SK-N-SH treated with all-trans-retinoic acid at 6 μM for 48 hours (cell line): ENCODE data around the gene SCFD2.

Source experiments
- ATAC-seq: fragments of 200-7000 bp; cut with Tn5 transposase; 3 replicates; pipeline ENCODE4 v1.9.1; 2020; ENCODE audit warnings: mild to moderate bottlenecking, moderate library complexity
- ARNTL ChIP-seq: fragments of 450-650 bp; formaldehyde crosslinking; IDR thresholded peaks from 2 replicates; pipeline ENCODE4 v1.5.0; 2020; ENCODE audit warnings: low read depth, mild to moderate bottlenecking, moderate library complexity, borderline replicate concordance
- CREB5 ChIP-seq: fragments of 250-450 bp; sonication (Bioruptor Pico); IDR thresholded peaks from 2 replicates; pipeline ENCODE4 v1.5.1; 2020; ENCODE audit warnings: low read depth, mild to moderate bottlenecking, moderate library complexity
- CSRNP3 ChIP-seq: fragments of 250-450 bp; sonication (Bioruptor Pico); IDR thresholded peaks from 2 replicates; pipeline ENCODE4 v1.5.1; 2021; ENCODE audit warnings: mild to moderate bottlenecking, moderate library complexity
- ESRRG ChIP-seq: fragments of 250-450 bp; sonication (Bioruptor Pico); IDR thresholded peaks from 2 replicates; pipeline ENCODE4 v1.6.1; 2021; ENCODE audit warnings: mild to moderate bottlenecking
- GLIS3 ChIP-seq: fragments of 250-450 bp; sonication (Bioruptor Pico); IDR thresholded peaks from 2 replicates; pipeline ENCODE4 v1.5.0; 2020; ENCODE audit warnings: mild to moderate bottlenecking, moderate library complexity
- OSR1 ChIP-seq: fragments of 250-450 bp; sonication (Bioruptor Pico); IDR thresholded peaks from 2 replicates; pipeline ENCODE4 v1.8.0; 2022; ENCODE audit warnings: moderate library complexity, mild to moderate bottlenecking, inconsistent platforms
- PATZ1 ChIP-seq: fragments of 250-450 bp; sonication (Bioruptor Pico); IDR thresholded peaks from 2 replicates; pipeline ENCODE4 v1.8.0; 2020; ENCODE audit warnings: mild to moderate bottlenecking, moderate library complexity, borderline replicate concordance
- POU6F1 ChIP-seq: fragments of 250-450 bp; sonication (Bioruptor Pico); IDR thresholded peaks from 2 replicates; pipeline ENCODE4 v1.8.0; 2021; ENCODE audit warnings: low read depth, mild to moderate bottlenecking, moderate library complexity, borderline replicate concordance
- RARB ChIP-seq: fragments of 250-450 bp; sonication (Bioruptor Pico); IDR thresholded peaks from 2 replicates; pipeline ENCODE4 v1.8.0; 2021; ENCODE audit warnings: mild to moderate bottlenecking, moderate library complexity
- SNAI2 ChIP-seq: fragments of 250-450 bp; sonication (Bioruptor Pico); IDR thresholded peaks from 2 replicates; pipeline ENCODE4 v1.5.0; 2020; ENCODE audit warnings: mild to moderate bottlenecking, moderate library complexity
- TCF4 ChIP-seq: fragments of 250-450 bp; sonication (Bioruptor Pico); IDR thresholded peaks from 2 replicates; pipeline ENCODE4 v1.8.0; 2021; ENCODE audit warnings: mild to moderate bottlenecking, moderate library complexity, borderline replicate concordance
- TOX ChIP-seq: fragments of 250-450 bp; sonication (Bioruptor Pico); IDR thresholded peaks from 2 replicates; pipeline ENCODE4 v1.8.0; 2021; ENCODE audit warnings: mild to moderate bottlenecking, moderate library complexity, borderline replicate concordance
- TSHZ2 ChIP-seq: fragments of 250-450 bp; sonication (Bioruptor Pico); IDR thresholded peaks from 2 replicates; pipeline ENCODE4 v1.5.0; 2020; ENCODE audit warnings: mild to moderate bottlenecking, moderate library complexity
- ZC3H10 ChIP-seq: fragments of 250-450 bp; sonication (Bioruptor Pico); IDR thresholded peaks from 2 replicates; pipeline ENCODE4 v1.5.1; 2021; ENCODE audit warnings: mild to moderate bottlenecking, moderate library complexity
- ZFP3 ChIP-seq: fragments of 250-450 bp; sonication (Bioruptor Pico); IDR thresholded peaks from 2 replicates; pipeline ENCODE4 v1.5.0; 2020; ENCODE audit warnings: mild to moderate bottlenecking, moderate library complexity
- ZFP30 ChIP-seq: fragments of 450-650 bp; formaldehyde crosslinking; IDR thresholded peaks from 2 replicates; pipeline ENCODE4 v1.5.0; 2022; ENCODE audit warnings: mild to moderate bottlenecking, moderate library complexity
- ZNF565 ChIP-seq: fragments of 450-650 bp; formaldehyde crosslinking; conservative IDR thresholded peaks from 2 replicates; pipeline ENCODE4 v1.5.0; 2020; ENCODE audit warnings: low read depth, mild to moderate bottlenecking, moderate library complexity
- ZNF70 ChIP-seq: fragments of 450-650 bp; formaldehyde crosslinking; IDR thresholded peaks from 2 replicates; pipeline ENCODE4 v1.5.0; 2020; ENCODE audit warnings: mild to moderate bottlenecking, moderate library complexity

SCFD2 gene

GRCh38 chr4:53011259-53011905, 354.5 kb downstream of the SCFD2 start (continued):
- TF ChIP-seq PATZ1 (CRISPR knock-in tag) = no peak
- TF ChIP-seq GLIS3 (CRISPR knock-in tag) = no peak
- TF ChIP-seq SNAI2 (CRISPR knock-in tag) = no peak
- no peak for TF ChIP-seq ZFP30 (CRISPR knock-in tag)
- TF ChIP-seq ZC3H10 (CRISPR knock-in tag) = no peak
- no peak for TF ChIP-seq CREB5
- TF ChIP-seq ARNTL (CRISPR knock-in tag) = no peak
- TF ChIP-seq ZNF70 = no peak
- TF ChIP-seq CSRNP3 (CRISPR knock-in tag) = no peak

- no peak for ATAC-seq
- TF ChIP-seq ZNF565 (no peak), ARNTL (CRISPR knock-in tag) (no peak), RARB (CRISPR knock-in tag) (no peak), CSRNP3 (CRISPR knock-in tag) (no peak), PATZ1 (CRISPR knock-in tag) (no peak), TOX (no peak), TSHZ2 (CRISPR knock-in tag) (no peak), TCF4 (CRISPR knock-in tag) (no peak), ZNF70 (no peak), ESRRG (CRISPR knock-in tag) (no peak), POU6F1 (CRISPR knock-in tag) (no peak), ZFP30 (CRISPR knock-in tag) (no peak), OSR1 (CRISPR knock-in tag) (no peak), ZFP3 (CRISPR knock-in tag) (no peak)
- TF ChIP-seq, all 23 proteins: peak for 0
Observed at GRCh38 chr4:53010318-53010717, 355.5 kb downstream of the SCFD2 start.
